Measurements from ENCODE around the gene APPBP2. TPM values are rescaled to one million over a fixed set of nuclear protein-coding genes. Genes with fewer than 3 reads are reported as not detected.

The APPBP2 gene
- total RNA-seq, 3 donors from 2014 or later, result 26.6 to 41.9 (median 30.2) TPM

DNA sequence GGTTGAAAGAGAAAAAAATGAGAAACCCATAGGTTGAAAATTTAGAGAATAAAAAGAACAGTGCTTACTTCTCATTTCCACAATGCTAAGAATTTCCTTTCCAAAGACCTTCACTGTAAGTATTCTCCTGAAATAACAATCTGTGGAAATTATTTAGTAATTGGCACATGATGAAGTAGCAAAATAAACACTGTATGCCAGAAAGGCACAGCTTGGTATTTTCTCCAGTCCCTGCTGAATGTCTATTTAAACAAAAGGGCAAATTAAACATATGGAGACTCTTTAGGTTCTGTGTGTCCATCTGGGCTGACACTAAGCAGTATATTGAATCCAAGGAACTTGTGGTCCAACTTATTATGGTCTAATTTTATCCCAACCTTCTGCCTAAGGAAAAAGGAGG lies 57.7 kb downstream of the APPBP2 start:
- no peak for DNase-seq (ENCODE audit: low spot score in 2 of 2)
- no peaks in the 10 kb centered on the region for H3K4me1 ChIP-seq
- no peak for TF ChIP-seq POLR2A (IDR thresholded peaks at IDR 0.05)
- TF ChIP-seq, protein P1, sequence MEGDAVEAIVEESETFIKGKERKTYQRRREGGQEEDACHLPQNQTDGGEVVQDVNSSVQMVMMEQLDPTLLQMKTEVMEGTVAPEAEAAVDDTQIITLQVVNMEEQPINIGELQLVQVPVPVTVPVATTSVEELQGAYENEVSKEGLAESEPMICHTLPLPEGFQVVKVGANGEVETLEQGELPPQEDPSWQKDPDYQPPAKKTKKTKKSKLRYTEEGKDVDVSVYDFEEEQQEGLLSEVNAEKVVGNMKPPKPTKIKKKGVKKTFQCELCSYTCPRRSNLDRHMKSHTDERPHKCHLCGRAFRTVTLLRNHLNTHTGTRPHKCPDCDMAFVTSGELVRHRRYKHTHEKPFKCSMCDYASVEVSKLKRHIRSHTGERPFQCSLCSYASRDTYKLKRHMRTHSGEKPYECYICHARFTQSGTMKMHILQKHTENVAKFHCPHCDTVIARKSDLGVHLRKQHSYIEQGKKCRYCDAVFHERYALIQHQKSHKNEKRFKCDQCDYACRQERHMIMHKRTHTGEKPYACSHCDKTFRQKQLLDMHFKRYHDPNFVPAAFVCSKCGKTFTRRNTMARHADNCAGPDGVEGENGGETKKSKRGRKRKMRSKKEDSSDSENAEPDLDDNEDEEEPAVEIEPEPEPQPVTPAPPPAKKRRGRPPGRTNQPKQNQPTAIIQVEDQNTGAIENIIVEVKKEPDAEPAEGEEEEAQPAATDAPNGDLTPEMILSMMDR (IDR thresholded peaks at IDR 0.05), result no peak
- TF ChIP-seq POLR2AphosphoS5 (IDR thresholded peaks at IDR 0.05), result no peak
- H3K9me3 ChIP-seq, result no peaks in the 10 kb centered on the region
- intact Hi-C loops (cut with DNase I; ENCODE audit: low total_unique reads), result no loop called here
- H3K36me3 ChIP-seq, result no peaks in the 10 kb centered on the region
- H3K27ac ChIP-seq, result no peak overlapping the region
- H3K27me3 ChIP-seq, result no peaks in the 10 kb centered on the region
- no peak overlapping the region for H3K4me3 ChIP-seq

- no peaks in the 10 kb centered on the region for H3K9me3 ChIP-seq
- DNase-seq (ENCODE audit: low spot score in 2 of 2), result no peak
- H3K4me1 ChIP-seq, result no peaks in the 10 kb centered on the region
- intact Hi-C loops (cut with DNase I; ENCODE audit: low total_unique reads), result no loop called here
- TF ChIP-seq, protein P1 (IDR thresholded peaks at IDR 0.05), result no peak
- TF ChIP-seq POLR2AphosphoS5 (IDR thresholded peaks at IDR 0.05) (no peak), POLR2A (IDR thresholded peaks at IDR 0.05) (no peak)
- H3K36me3 ChIP-seq, result no peaks in the 10 kb centered on the region
- H3K27me3 ChIP-seq, result no peaks in the 10 kb centered on the region
- no peak overlapping the region for H3K4me3 ChIP-seq
- H3K27ac ChIP-seq, result no peak overlapping the region
These were observed 61.7 kb downstream of the APPBP2 start for GRCh38 chr17:60464343-60464742.

- Histone ChIP-seq H3K27ac (no peak overlapping the region), H3K4me1 (no peaks in the 10 kb centered on the region), H3K4me3 (no peak overlapping the region), H3K27me3 (no peaks in the 10 kb centered on the region), H3K36me3 (no peaks in the 10 kb centered on the region), H3K9me3 (no peaks in the 10 kb centered on the region)
- no peak for DNase-seq (ENCODE audit: low spot score in 2 of 2)
- intact Hi-C loops (cut with DNase I; ENCODE audit: low total_unique reads), result no loop called here
- TF ChIP-seq POLR2AphosphoS5 (IDR thresholded peaks at IDR 0.05) (no peak), POLR2A (IDR thresholded peaks at IDR 0.05) (no peak)
- TF ChIP-seq, protein P1 (IDR thresholded peaks at IDR 0.05), result no peak
These were observed 62.7 kb downstream of the APPBP2 start for GRCh38 chr17:60463157-60463835.

DNA sequence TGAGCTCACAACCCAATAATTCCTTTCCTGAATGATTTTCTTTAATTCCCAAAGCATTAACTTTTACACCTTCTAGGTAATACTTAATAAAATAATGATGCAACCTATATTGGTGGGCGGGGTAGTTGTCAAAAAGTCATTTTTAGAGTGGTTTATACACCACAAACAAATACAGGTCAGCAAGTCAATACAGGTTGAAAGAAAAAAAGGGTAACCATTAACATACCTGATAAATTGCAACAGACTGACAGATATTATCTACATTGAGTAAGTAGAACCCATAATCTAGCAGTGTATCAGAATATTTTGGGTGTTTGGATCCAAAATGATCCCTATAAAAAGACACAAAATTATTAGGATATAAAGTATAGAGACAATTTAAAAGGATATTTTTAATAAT lies 64.5 kb downstream of the APPBP2 start:
- Histone ChIP-seq H3K4me1 (no peaks in the 10 kb centered on the region), H3K27ac (no peak overlapping the region), H3K36me3 (no peaks in the 10 kb centered on the region), H3K4me3 (no peak overlapping the region), H3K9me3 (no peaks in the 10 kb centered on the region), H3K27me3 (no peaks in the 10 kb centered on the region)
- intact Hi-C loops (cut with DNase I; ENCODE audit: low total_unique reads), result no loop called here
- TF ChIP-seq, protein P1 (IDR thresholded peaks at IDR 0.05), result no peak
- TF ChIP-seq POLR2A (IDR thresholded peaks at IDR 0.05) (no peak), POLR2AphosphoS5 (IDR thresholded peaks at IDR 0.05) (no peak)
- DNase-seq (ENCODE audit: low spot score in 2 of 2), result no peak

GRCh38 chr17:60457148-60457547 lies 68.9 kb downstream of the APPBP2 start:
- no peaks in the 10 kb centered on the region for H3K4me1 ChIP-seq
- TF ChIP-seq, protein P1 (IDR thresholded peaks at IDR 0.05), result no peak
- TF ChIP-seq POLR2A (IDR thresholded peaks at IDR 0.05), result no peak
- TF ChIP-seq POLR2AphosphoS5 (IDR thresholded peaks at IDR 0.05), result no peak
- no peak overlapping the region for H3K4me3 ChIP-seq
- no peaks in the 10 kb centered on the region for H3K36me3 ChIP-seq
- intact Hi-C loops (cut with DNase I; ENCODE audit: low total_unique reads), result no loop called here
- DNase-seq (ENCODE audit: low spot score in 2 of 2), result no peak
- H3K9me3 ChIP-seq, result no peaks in the 10 kb centered on the region
- H3K27ac ChIP-seq, result no peak overlapping the region
- no peaks in the 10 kb centered on the region for H3K27me3 ChIP-seq

All from breast epithelium (tissue), 4 donors.